H1 (cell line): Measurements from ENCODE around the gene CCT6B. TPM values are rescaled to one million over a fixed set of nuclear protein-coding genes. Genes with fewer than 3 reads are reported as not detected.

Source experiments
- CTCF ChIA-PET: fragments of 300-600 bp; sonication (Branson Sonifier 250); formaldehyde crosslinking; loops from one replicate; lab custom pipeline; 2021; ENCODE audit not compliant: partially characterized antibody; lab: Charles Lee
- POLR2A ChIA-PET: fragments of 300-600 bp; sonication (Branson Sonifier 250); formaldehyde crosslinking; loops from one replicate; lab custom pipeline; 2021; ENCODE audit warnings: inconsistent platforms; ENCODE audit not compliant: partially characterized antibody; lab: Charles Lee
- DNase-seq, 2 experiments: peaks; one replicate each; pipeline versions ENCODE4 v3.0.0 to v3.0.0-alpha.2; 2010 to 2022; ENCODE audit warnings: low spot score in 2 of 2, low read depth in 1 of 2, mixed read lengths in 1 of 2
- FAIRE-seq: peaks from 2 replicates; lab custom pipeline; 2011; peaks lifted over from hg19 to GRCh38; lab: Jason Lieb, UNC
- H2AFZ ChIP-seq: 2 replicates; pipeline ENCODE4 v1.8.1; 2012; ENCODE audit warnings: low read length, inconsistent platforms
- H2AK5ac ChIP-seq: 2 replicates; pipeline ENCODE4 v1.6.1; 2013; ENCODE audit warnings: low read depth, low read length
- H2BK120ac ChIP-seq: replicated peaks from 2 replicates; pipeline ENCODE3; 2013; ENCODE audit warnings: low read depth, low read length, inconsistent platforms
- H2BK12ac ChIP-seq: 2 replicates; pipeline ENCODE4 v1.6.1; 2013; ENCODE audit warnings: low read depth, low read length
- H2BK15ac ChIP-seq: 2 replicates; pipeline ENCODE4 v1.6.1; 2013; ENCODE audit warnings: low read length
- H2BK20ac ChIP-seq: 2 replicates; pipeline ENCODE4 v1.6.1; 2013; ENCODE audit warnings: low read length
- H2BK5ac ChIP-seq: 2 replicates; pipeline ENCODE4 v1.6.1; 2013; ENCODE audit warnings: low read depth, low read length
- H3K14ac ChIP-seq: 2 replicates; pipeline ENCODE4 v1.6.1; 2013; ENCODE audit warnings: inconsistent platforms; ENCODE audit not compliant: insufficient read length
- H3K18ac ChIP-seq: 2 replicates; pipeline ENCODE4 v1.6.1; 2013; ENCODE audit warnings: low read length; ENCODE audit errors: extremely low read depth
- H3K23ac ChIP-seq: 2 replicates; pipeline ENCODE4 v1.6.1; 2013; ENCODE audit warnings: inconsistent platforms; ENCODE audit not compliant: insufficient read length
- H3K23me2 ChIP-seq: 2 replicates; pipeline ENCODE4 v1.6.1; 2013; ENCODE audit warnings: low read depth, low read length
- H3K27ac ChIP-seq: 2 replicates; pipeline ENCODE4 v1.6.1; 2011; ENCODE audit warnings: low read depth, low read length, inconsistent platforms
- H3K27me3 ChIP-seq, 4 experiments: replicated peaks in 1 of 4; 1 replicate in 1 of 4; 2 replicates in 3 of 4; pipeline versions ENCODE4 v1.6.1 to v1.8.1; 2011 to 2013; ENCODE audit warnings: low read length in 3 of 4, mild to moderate bottlenecking in 3 of 4, inconsistent platforms in 2 of 4, mixed read lengths in 2 of 4, moderate library complexity in 1 of 4; ENCODE audit not compliant: control insufficient read depth in 3 of 4, insufficient read depth in 3 of 4; ENCODE audit errors: extremely low read depth in 1 of 4
- H3K36me3 ChIP-seq, 4 experiments: 2 replicates each; pipeline versions ENCODE4 v1.6.1 to v1.8.1; 2011 to 2013; ENCODE audit warnings: mild to moderate bottlenecking in 4 of 4, low read length in 3 of 4, moderate library complexity in 2 of 4, control low read depth in 1 of 4, inconsistent platforms in 1 of 4; ENCODE audit not compliant: insufficient read depth in 4 of 4, control insufficient read depth in 2 of 4
- H3K4ac ChIP-seq: replicated peaks from 2 replicates; pipeline ENCODE3; 2013; ENCODE audit warnings: low read length, low read depth, mixed read lengths, inconsistent platforms; ENCODE audit not compliant: insufficient read length
- H3K4me1 ChIP-seq, 4 experiments: replicated peaks in 1 of 4; 1 replicate in 1 of 4; 2 replicates in 3 of 4; pipeline versions ENCODE4 v1.6.1 to v1.8.1; 2011 to 2013; ENCODE audit warnings: low read length in 3 of 4, inconsistent platforms in 2 of 4, mixed read lengths in 1 of 4; ENCODE audit not compliant: insufficient read depth in 4 of 4, control insufficient read depth in 3 of 4
- H3K4me2 ChIP-seq, 2 experiments: 2 replicates each; pipeline versions ENCODE4 v1.6.1 to v1.8.1; 2011 to 2013; ENCODE audit warnings: low read depth in 2 of 2, low read length in 2 of 2, control low read depth in 1 of 2, inconsistent platforms in 1 of 2, mild to moderate bottlenecking in 1 of 2; ENCODE audit not compliant: insufficient read depth in 1 of 2
- H3K4me3 ChIP-seq, 4 experiments: fragments of 200-600, 300-600 bp in 1 of 4; sonication (generic), shearing (Covaris generic), sonication (Bioruptor Twin) in 1 of 4; 2 replicates each; pipeline versions ENCODE4 v1.5.1 to v1.8.1; 2011 to 2016; ENCODE audit warnings: low read length in 4 of 4, low read depth in 3 of 4, control low read depth in 2 of 4, inconsistent platforms in 2 of 4, mild to moderate bottlenecking in 2 of 4, mixed read lengths in 1 of 4, moderate library complexity in 1 of 4; ENCODE audit not compliant: insufficient read depth in 2 of 4; ENCODE audit errors: extremely low read depth in 1 of 4
- H3K56ac ChIP-seq: replicated peaks from 2 replicates; pipeline ENCODE3; 2013; ENCODE audit warnings: low read depth, mild to moderate bottlenecking, mixed read lengths, low read length, inconsistent platforms; ENCODE audit not compliant: insufficient read length
- H3K79me1 ChIP-seq: 2 replicates; pipeline ENCODE4 v1.6.1; 2013; ENCODE audit warnings: low read depth, low read length, control low read depth
- H3K79me2 ChIP-seq, 2 experiments: 2 replicates each; pipeline versions ENCODE4 v1.6.1 to v1.8.1; 2012 to 2013; ENCODE audit warnings: low read length in 2 of 2, mild to moderate bottlenecking in 2 of 2, inconsistent platforms in 1 of 2; ENCODE audit not compliant: insufficient read depth in 2 of 2, control insufficient read depth in 1 of 2
- H3K9ac ChIP-seq, 4 experiments: replicated peaks in 1 of 4; 1 replicate in 1 of 4; 2 replicates in 3 of 4; pipeline versions ENCODE4 v1.6.1 to v1.8.1; 2011 to 2013; ENCODE audit warnings: low read depth in 3 of 4, low read length in 3 of 4, control low read depth in 2 of 4, mild to moderate bottlenecking in 2 of 4, moderate library complexity in 2 of 4, inconsistent platforms in 1 of 4; ENCODE audit errors: extremely low read depth in 1 of 4
- H3K9me3 ChIP-seq, 2 experiments: 2 replicates each; pipeline versions ENCODE4 v1.6.1 to v1.8.1; 2012 to 2013; ENCODE audit warnings: mild to moderate bottlenecking in 2 of 2, moderate library complexity in 2 of 2, control low read depth in 1 of 2, inconsistent platforms in 1 of 2, low read depth in 1 of 2, low read length in 1 of 2, mixed read lengths in 1 of 2; ENCODE audit not compliant: insufficient read depth in 2 of 2
- H4K20me1 ChIP-seq, 2 experiments: replicated peaks in 1 of 2; 2 replicates each; pipeline versions ENCODE3 to v1.8.1; 2011 to 2013; ENCODE audit warnings: inconsistent platforms in 2 of 2, low read length in 2 of 2, mild to moderate bottlenecking in 1 of 2; ENCODE audit not compliant: insufficient read depth in 2 of 2, control insufficient read depth in 1 of 2
- H4K5ac ChIP-seq: 2 replicates; pipeline ENCODE4 v1.6.1; 2013; ENCODE audit warnings: low read length, low read depth, mixed read lengths, inconsistent platforms; ENCODE audit not compliant: insufficient read length
- H4K8ac ChIP-seq: 2 replicates; pipeline ENCODE4 v1.8.0; 2013; ENCODE audit warnings: mild to moderate bottlenecking, moderate library complexity, low read length, inconsistent platforms; ENCODE audit not compliant: insufficient read depth; ENCODE audit errors: extremely low read depth
- H4K91ac ChIP-seq: replicated peaks from 2 replicates; pipeline ENCODE3; 2013; ENCODE audit warnings: low read length, mixed read lengths, inconsistent platforms; ENCODE audit not compliant: insufficient read length
- ATF2 ChIP-seq: IDR thresholded peaks from 2 replicates; pipeline ENCODE4 v1.6.1; 2012; ENCODE audit warnings: low read length, inconsistent platforms
- CBX5 ChIP-seq: fragments of 300-800, 300-1000 bp; sonication (generic); IDR thresholded peaks from 2 replicates; pipeline ENCODE4 v1.7.1; 2016; ENCODE audit warnings: antibody characterized with exemption, low read length, low read depth
- POLR2A ChIP-seq, 2 experiments: IDR thresholded peaks; 1 replicate in 1 of 2; 2 replicates in 1 of 2; pipeline ENCODE4 v1.6.1; 2011; ENCODE audit warnings: low read depth in 2 of 2, low read length in 2 of 2, mild to moderate bottlenecking in 2 of 2; ENCODE audit errors: control extremely low read depth in 1 of 2
- RAD21 ChIP-seq, 2 experiments: IDR thresholded peaks in 1 of 2; conservative IDR thresholded peaks in 1 of 2; 2 replicates each; pipeline ENCODE4 v1.6.1; 2011; ENCODE audit warnings: low read depth in 2 of 2, low read length in 2 of 2, improper control_type of control experiment in 1 of 2, inconsistent platforms in 1 of 2, mild to moderate bottlenecking in 1 of 2, moderate library complexity in 1 of 2
- SRF ChIP-seq: IDR thresholded peaks from 2 replicates; pipeline ENCODE4 v1.6.1; 2011; ENCODE audit warnings: mild to moderate bottlenecking, low read depth, low read length, moderate library complexity
- WGBS, 2 experiments: shearing (Covaris generic) in 1 of 2; methylation state at CpG; one replicate each; pipeline versions ENCODE4 v1.1.6 to v1.1.7; 2013 to 2015; ENCODE audit warnings: low lambda C conversion rate in 2 of 2, mixed read lengths in 2 of 2, inconsistent platforms in 1 of 2, low coverage in 1 of 2, missing lambda C conversion rate in 1 of 2; ENCODE audit not compliant: insufficient replicate concordance in 2 of 2, insufficient coverage in 1 of 2, insufficient read length in 1 of 2; ENCODE audit errors: extremely low coverage in 1 of 2, missing lambda C conversion rate in 1 of 2; 5-methylcytosine and 5-hydroxymethylcytosine counted together
- polyA plus RNA-seq, 7 experiments: library from polyadenylated mRNA; depleted of rRNA in 3 of 7; stranded (reverse) in 5 of 7; unstranded in 2 of 7; fragments of >200 nt in 5 of 7; fragments of 200-250 nt in 2 of 7; gene quantifications; 1 replicate in 5 of 7; 2 replicates in 1 of 7; 4 replicates in 1 of 7; pipeline versions ENCODE4 v1.2.1 to v1.2.3, GENCODE V29; 2011 to 2013; ENCODE audit warnings: missing spikeins in 2 of 7, mixed read lengths in 2 of 7
- total RNA-seq: library from RNA; stranded (reverse); fragmentation: NEBNext Ultra II Directional; extraction: Animal tissue kit (Norgen Biotek cat#: 25700); gene quantifications from 2 replicates; pipeline ENCODE4 v1.2.1, GENCODE V29; 2021

CCT6B gene
- total and polyA plus RNA-seq, 2 of the 8 experiments (the other 6 are each of a cell fraction or from before 2014, with no cell fraction given), result 0.67 to 1.3 TPM

GRCh38 chr17:35006345-35006744, 45.1 kb upstream of the CCT6B start:
- no peak overlapping the region for H3K9ac ChIP-seq
- peaks cover 3 to 5% of the 10 kb centered on the region in 2 experiments for H4K20me1 ChIP-seq
- no peak overlapping the region for H3K23ac ChIP-seq
- H3K4me2 ChIP-seq, result no peak overlapping the region
- no peaks in the 10 kb centered on the region for H3K9me3 ChIP-seq
- no peak overlapping the region for H3K18ac ChIP-seq
- H3K4me1 ChIP-seq, result peaks cover 0 to 3% (median 0%) of the 10 kb centered on the region in 4 experiments; a peak in 2 of 7 replicates
- FAIRE-seq (no peak), DNase-seq (no peak)
- no peak overlapping the region for H2BK5ac ChIP-seq
- H2AK5ac ChIP-seq, result no peak overlapping the region
- H4K91ac ChIP-seq, result no peak overlapping the region
- ChIA-PET CTCF (interaction anchor here (0.6 to 0.8 kb wide), 2 partner anchors 88 to 128 kb away, joined by 3 read pairs; no protein-coding TSS in a partner anchor), POLR2A (interaction anchor here (1.0 to 1.5 kb wide), 5 partner anchors 9 to 56 kb away, joined by 3 to 4 read pairs (median 3); no protein-coding TSS in a partner anchor)
- no peak overlapping the region for H4K5ac ChIP-seq
- no peak overlapping the region for H3K27ac ChIP-seq
- H3K56ac ChIP-seq, result no peak overlapping the region
- no peak overlapping the region for H2BK15ac ChIP-seq
- 87% methylated on average over 4 of the region's 4 CpGs; no CpG with 5 or more reads in 1 of the 2 experiments for WGBS, 2 experiments
- no peaks in the 10 kb centered on the region for H3K79me1 ChIP-seq
- H2BK12ac ChIP-seq, result no peak overlapping the region
- no peak overlapping the region for H2BK20ac ChIP-seq
- H3K23me2 ChIP-seq, result no peaks in the 10 kb centered on the region
- H2BK120ac ChIP-seq, result no peak overlapping the region
- H4K8ac ChIP-seq, result no peak overlapping the region
- peaks cover 18 to 67% (median 39%) of the 10 kb centered on the region in 4 experiments for H3K36me3 ChIP-seq
- no peaks in the 10 kb centered on the region for H3K27me3 ChIP-seq
- H3K79me2 ChIP-seq, result no peaks in the 10 kb centered on the region
- H2AFZ ChIP-seq, result no peak overlapping the region
- H3K14ac ChIP-seq, result no peak overlapping the region
- H3K4ac ChIP-seq, result no peak overlapping the region
- TF ChIP-seq RAD21 (IDR thresholded peaks at IDR 0.05 in 1 of 2, conservative IDR thresholded peaks at IDR 0.05 in 1 of 2; ENCODE audit: low read depth in 2 of 2, low read length in 2 of 2), result no peak
- no peak for TF ChIP-seq SRF
- TF ChIP-seq POLR2A (IDR thresholded peaks at IDR 0.05; ENCODE audit: control extremely low read depth in 1 of 2, low read depth in 2 of 2, low read length in 2 of 2), result peak in 1 of 2 experiments; percentile 55; a peak in 1 of 3 replicates
- no peak for TF ChIP-seq ATF2
- no peak for TF ChIP-seq CBX5
- no peak overlapping the region for H3K4me3 ChIP-seq
